Stimulated activated CD8-positive, alpha-beta memory T cell treated with anti-CD3 and anti-CD28 coated beads, Interleukin-2, amount 100 ng/mL, for 48 hours (primary cell): ENCODE measurements around the gene GSTA1.
"Not testable (repeated sequence)": the region's sequence is repeated elsewhere in the genome, so short reads cannot be mapped to it uniquely, and the experiment has no call there.

Experiments used
- DNase-seq, 2 donors: peaks; one replicate each; pipeline ENCODE4 v3.0.0-alpha.2; 2020; ENCODE audit warnings: low read depth in 2 of 2

Gene GSTA1

GRCh38 chr6:52757651-52758338 is 45.8 kb downstream of the GSTA1 start:
- DNase-seq = not testable (repeated sequence)

GRCh38 chr6:52754443-52754842 is 49.2 kb downstream of the GSTA1 start:
- DNase-seq = no peak

GRCh38 chr6:52753137-52753536 is 50.5 kb downstream of the GSTA1 start:
- DNase-seq = not testable (repeated sequence)

GRCh38 chr6:52752310-52752709 is 51.3 kb downstream of the GSTA1 start:
- DNase-seq = no peak

- DNase-seq = no peak
Measured at GRCh38 chr6:52749556-52750152, 54.0 kb downstream of the GSTA1 start.

- not testable (repeated sequence) for DNase-seq
Measured at GRCh38 chr6:52747301-52747700, 56.3 kb downstream of the GSTA1 start.

GRCh38 chr6:52746213-52746612 is 57.4 kb downstream of the GSTA1 start:
- DNase-seq = no peak

- no peak for DNase-seq
Measured at GRCh38 chr6:52745764-52746201, 57.8 kb downstream of the GSTA1 start.

GRCh38 chr6:52741872-52742271 is 61.7 kb downstream of the GSTA1 start:
- no peak for DNase-seq
